Mesenchymal stem cell (in vitro differentiated cells and primary cell): Measurements from ENCODE around the gene OR1F1.

Experiments used
- DNase-seq: peaks from one replicate; pipeline ENCODE4 v3.0.0-alpha.2; 2013
- H2AFZ ChIP-seq: one replicate; pipeline ENCODE4 v1.6.1; 2013; ENCODE audit warnings: low read depth, mild to moderate bottlenecking, control low read depth, inconsistent platforms, low read length, moderate library complexity
- H2AK5ac ChIP-seq: 2 replicates; pipeline ENCODE4 v1.6.1; 2013; ENCODE audit warnings: low read length, moderate library complexity, mild to moderate bottlenecking, inconsistent platforms; ENCODE audit not compliant: severe bottlenecking
- H2BK120ac ChIP-seq: one replicate; pipeline ENCODE4 v1.6.1; 2013; ENCODE audit warnings: low read depth, mild to moderate bottlenecking, inconsistent platforms, low read length, moderate library complexity
- H2BK12ac ChIP-seq, 2 experiments: one replicate each; pipeline ENCODE4 v1.6.1; 2013; ENCODE audit warnings: inconsistent platforms in 2 of 2, low read length in 2 of 2, mild to moderate bottlenecking in 2 of 2, moderate library complexity in 2 of 2, control low read depth in 1 of 2
- H2BK15ac ChIP-seq: one replicate; pipeline ENCODE4 v1.6.1; 2013; ENCODE audit warnings: mild to moderate bottlenecking, low read depth, inconsistent platforms; ENCODE audit not compliant: poor library complexity, severe bottlenecking
- H2BK5ac ChIP-seq: 2 replicates; pipeline ENCODE4 v1.6.1; 2013; ENCODE audit warnings: low read depth, mild to moderate bottlenecking, low read length, control low read depth, inconsistent platforms; ENCODE audit not compliant: poor library complexity, severe bottlenecking
- H3K14ac ChIP-seq, 2 experiments: one replicate each; pipeline ENCODE4 v1.6.1; 2013; ENCODE audit warnings: inconsistent platforms in 2 of 2, low read length in 2 of 2, control low read depth in 1 of 2, mild to moderate bottlenecking in 1 of 2, moderate library complexity in 1 of 2
- H3K18ac ChIP-seq, 2 experiments: one replicate each; pipeline ENCODE4 v1.6.1; 2013; ENCODE audit warnings: inconsistent platforms in 2 of 2, low read length in 2 of 2, control low read depth in 1 of 2, low read depth in 1 of 2, mild to moderate bottlenecking in 1 of 2
- H3K23ac ChIP-seq, 2 experiments: one replicate each; pipeline ENCODE4 v1.6.1; 2013; ENCODE audit warnings: inconsistent platforms in 2 of 2, low read length in 2 of 2, mild to moderate bottlenecking in 2 of 2, moderate library complexity in 2 of 2, control low read depth in 1 of 2
- H3K27ac ChIP-seq: 2 replicates; pipeline ENCODE4 v1.5.1; 2013; ENCODE audit warnings: mild to moderate bottlenecking, moderate library complexity, low read length, control low read depth, inconsistent platforms; ENCODE audit not compliant: poor library complexity, severe bottlenecking
- H3K27me3 ChIP-seq, 2 experiments: 2 replicates each; pipeline versions ENCODE4 v1.6.1 to v1.7.0; 2013; ENCODE audit warnings: low read length in 2 of 2, mild to moderate bottlenecking in 2 of 2, moderate library complexity in 2 of 2, control low read depth in 1 of 2, inconsistent platforms in 1 of 2; ENCODE audit not compliant: control insufficient read depth in 1 of 2, insufficient read depth in 1 of 2
- H3K36me3 ChIP-seq, 2 experiments: 2 replicates each; pipeline versions ENCODE4 v1.6.1 to v1.7.0; 2013; ENCODE audit warnings: low read length in 2 of 2, control low read depth in 1 of 2, inconsistent platforms in 1 of 2, low read depth in 1 of 2, mild to moderate bottlenecking in 1 of 2; ENCODE audit not compliant: insufficient read depth in 2 of 2, control insufficient read depth in 1 of 2
- H3K4ac ChIP-seq, 2 experiments: one replicate each; pipeline ENCODE4 v1.6.1; 2013; ENCODE audit warnings: inconsistent platforms in 2 of 2, low read length in 2 of 2, mild to moderate bottlenecking in 2 of 2, moderate library complexity in 2 of 2, control low read depth in 1 of 2, low read depth in 1 of 2
- H3K4me1 ChIP-seq: 2 replicates; pipeline ENCODE4 v1.6.1; 2013; ENCODE audit warnings: low read depth, low read length, control low read depth; ENCODE audit not compliant: control insufficient read depth, insufficient read depth
- H3K4me2 ChIP-seq: 2 replicates; pipeline ENCODE4 v1.6.1; 2013; ENCODE audit warnings: low read length, mild to moderate bottlenecking, inconsistent platforms; ENCODE audit not compliant: poor library complexity, severe bottlenecking
- H3K4me3 ChIP-seq, 2 experiments: 2 replicates each; pipeline versions ENCODE4 v1.5.1 to v1.7.0; 2013; ENCODE audit warnings: low read length in 2 of 2, mild to moderate bottlenecking in 2 of 2, control low read depth in 1 of 2, low read depth in 1 of 2; ENCODE audit not compliant: insufficient read depth in 1 of 2
- H3K79me1 ChIP-seq: replicated peaks from 2 replicates; pipeline ENCODE4 v1.6.1; 2013; ENCODE audit warnings: mild to moderate bottlenecking, control low read depth, low read length, inconsistent platforms; ENCODE audit not compliant: poor library complexity, severe bottlenecking
- H3K9ac ChIP-seq: 2 replicates; pipeline ENCODE4 v1.7.0; 2013; ENCODE audit warnings: mild to moderate bottlenecking, low read length, moderate library complexity
- H3K9me3 ChIP-seq: 2 replicates; pipeline ENCODE4 v1.7.0; 2013; ENCODE audit warnings: mild to moderate bottlenecking, low read length; ENCODE audit not compliant: control insufficient read depth
- H4K8ac ChIP-seq: one replicate; pipeline ENCODE4 v1.6.1; 2013; ENCODE audit warnings: inconsistent platforms, mild to moderate bottlenecking, low read length, moderate library complexity
- H4K91ac ChIP-seq: one replicate; pipeline ENCODE4 v1.6.1; 2013; ENCODE audit warnings: mild to moderate bottlenecking, low read length, inconsistent platforms
- WGBS: methylation state at CpG from one replicate; pipeline ENCODE4 v1.1.7; 2013; ENCODE audit warnings: mixed read lengths; 5-methylcytosine and 5-hydroxymethylcytosine counted together

The OR1F1 gene

DNA sequence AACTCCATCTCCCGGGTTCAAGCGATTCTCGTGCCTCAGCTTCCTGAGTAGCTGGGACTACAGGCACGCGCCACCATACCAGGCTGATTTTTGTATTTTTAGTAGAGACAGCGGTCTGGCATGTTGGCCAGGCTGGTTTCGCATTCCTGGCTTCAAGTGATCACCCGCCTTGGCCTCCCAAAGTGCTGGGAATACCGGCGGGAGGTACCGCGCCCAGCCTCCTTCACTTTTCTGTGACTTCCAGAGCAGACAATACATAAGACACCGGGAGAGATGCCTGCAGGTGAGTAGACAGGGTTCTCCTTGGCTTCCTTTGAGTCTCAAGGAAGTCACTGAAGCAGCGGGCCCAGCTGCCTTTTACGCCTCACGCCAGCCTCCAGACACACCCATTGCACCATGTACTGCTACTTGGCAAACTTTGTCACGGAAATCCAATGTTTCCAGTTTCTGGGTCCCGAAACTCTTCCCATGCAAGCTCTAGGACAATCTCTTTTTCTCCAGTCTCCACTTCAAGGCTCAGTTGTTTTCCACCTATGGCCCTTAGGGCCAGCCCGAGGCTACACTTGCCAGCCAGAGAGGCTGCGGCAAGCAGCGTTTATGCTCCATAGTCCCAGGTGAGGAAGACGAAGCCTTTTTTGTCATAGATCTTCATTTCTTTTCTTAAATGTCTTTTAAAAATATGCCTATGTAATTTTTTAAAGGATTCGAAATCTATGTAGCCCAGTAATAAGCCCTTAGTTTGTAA lies 886 bp upstream of the OR1F1 start:
- no peaks in the 10 kb centered on the region for H3K79me1 ChIP-seq
- H3K18ac ChIP-seq: no peak overlapping the region
- no peak overlapping the region for H3K4me3 ChIP-seq
- no peak overlapping the region for H2AFZ ChIP-seq
- no peak overlapping the region for H4K91ac ChIP-seq
- H2AK5ac ChIP-seq: no peak overlapping the region
- 86% methylated on average over 19 of the region's 23 CpGs for WGBS
- no peak overlapping the region for H2BK5ac ChIP-seq
- H3K14ac ChIP-seq: no peak overlapping the region
- H3K27me3 ChIP-seq: peaks cover 29 to 41% of the 10 kb centered on the region in 2 experiments
- no peak overlapping the region for H2BK15ac ChIP-seq
- H3K4ac ChIP-seq: no peak overlapping the region
- H3K4me2 ChIP-seq: no peak overlapping the region
- no peak overlapping the region for H3K9ac ChIP-seq
- H4K8ac ChIP-seq: no peak overlapping the region
- H3K9me3 ChIP-seq: no peaks in the 10 kb centered on the region
- no peak overlapping the region for H2BK120ac ChIP-seq
- peaks cover 37% of the 10 kb centered on the region for H3K4me1 ChIP-seq
- no peak overlapping the region for H3K27ac ChIP-seq
- no peak overlapping the region for H2BK12ac ChIP-seq
- no peaks in the 10 kb centered on the region for H3K36me3 ChIP-seq
- H3K23ac ChIP-seq: no peak overlapping the region
- DNase-seq: no peak

DNA sequence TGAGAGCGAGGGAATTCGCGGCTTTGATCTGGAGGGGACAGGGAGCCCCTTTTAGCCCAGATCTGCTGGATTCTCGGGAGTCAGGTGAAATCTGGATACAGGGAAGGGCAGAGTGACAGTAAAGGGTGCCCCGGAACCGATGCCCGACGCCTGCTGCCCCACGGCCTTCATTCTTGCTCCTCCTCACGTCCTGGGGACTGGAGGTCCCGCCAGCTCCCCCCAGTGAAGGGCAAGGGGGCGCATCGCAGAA lies 596 bp downstream of the OR1F1 start:
- Histone ChIP-seq H3K9me3 (no peaks in the 10 kb centered on the region), H3K4me1 (peaks cover 26% of the 10 kb centered on the region), H2BK12ac (no peak overlapping the region), H2AFZ (peak overlapping the region; percentile 30), H2BK120ac (no peak overlapping the region), H3K18ac (peak overlapping the region in 1 of 2 experiments; percentile 14), H2BK5ac (no peak overlapping the region), H4K8ac (peak overlapping the region; percentile 33), H3K27me3 (peaks cover 15 to 41% of the 10 kb centered on the region in 2 experiments), H3K4ac (no peak overlapping the region), H4K91ac (no peak overlapping the region), H3K79me1 (no peaks in the 10 kb centered on the region), H3K23ac (no peak overlapping the region), H3K14ac (no peak overlapping the region), H3K9ac (peak overlapping the region; percentile 65), H3K27ac (no peak overlapping the region), H2BK15ac (no peak overlapping the region), H2AK5ac (no peak overlapping the region), H3K4me3 (peak overlapping the region; percentile 36 to 78), H3K36me3 (no peaks in the 10 kb centered on the region), H3K4me2 (peak overlapping the region; percentile 71)
- no peak for DNase-seq
- 0% methylated on average over 11 of the region's 13 CpGs for WGBS

DNA sequence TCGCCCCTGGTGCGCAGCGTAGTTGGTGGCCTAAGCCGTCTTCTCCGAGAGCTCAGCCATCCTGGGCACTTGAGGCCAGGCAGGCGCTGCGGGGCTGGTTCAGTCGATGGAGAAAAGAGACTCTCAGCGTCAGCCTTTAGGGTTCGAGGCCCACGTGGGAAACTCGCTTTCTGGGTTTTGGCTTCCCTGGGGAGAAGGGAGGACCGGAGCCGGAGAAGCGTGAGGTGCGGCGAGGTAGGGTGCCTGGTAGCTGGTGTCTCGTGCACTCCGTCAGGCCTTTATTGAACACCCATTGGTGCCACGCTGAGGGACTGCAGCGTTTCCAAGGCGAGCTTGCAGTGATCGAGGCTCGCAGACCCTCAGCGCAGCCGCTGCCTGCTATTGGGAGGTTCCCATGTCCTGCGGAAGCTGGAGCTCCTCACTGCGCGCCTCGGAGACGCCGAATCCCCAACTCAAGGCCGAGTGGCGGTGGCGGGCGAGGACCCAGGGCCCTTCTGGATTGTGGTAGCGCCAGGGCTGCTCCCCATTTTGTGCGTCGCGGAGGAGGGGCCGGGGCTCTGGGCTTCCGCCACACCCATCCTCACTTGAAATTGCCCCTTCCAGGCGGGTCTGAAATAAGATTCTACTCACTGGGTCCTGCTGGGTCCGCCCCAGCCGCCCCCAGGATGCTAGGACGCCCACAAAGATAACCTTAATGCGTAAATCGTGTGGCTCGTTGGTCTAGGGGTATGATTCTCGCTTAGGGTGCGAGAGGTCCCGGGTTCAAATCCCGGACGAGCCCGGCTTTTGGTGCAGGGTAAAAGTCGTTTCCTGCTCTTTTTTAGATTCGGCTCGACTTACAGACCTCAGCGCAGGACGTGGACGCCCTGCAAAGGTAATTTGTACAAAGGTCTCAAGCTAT lies 1.2 kb downstream of the OR1F1 start:
- H3K27ac ChIP-seq: no peak overlapping the region
- no peak overlapping the region for H3K14ac ChIP-seq
- H3K4me1 ChIP-seq: peaks cover 22% of the 10 kb centered on the region
- peaks cover 9 to 43% of the 10 kb centered on the region in 2 experiments for H3K27me3 ChIP-seq
- H3K79me1 ChIP-seq: no peaks in the 10 kb centered on the region
- no peaks in the 10 kb centered on the region for H3K36me3 ChIP-seq
- no peak overlapping the region for H3K23ac ChIP-seq
- H3K4ac ChIP-seq: no peak overlapping the region
- under 1% methylated on average over 58 of the region's 61 CpGs for WGBS
- no peak overlapping the region for H4K91ac ChIP-seq
- no peak overlapping the region for H2AK5ac ChIP-seq
- H2BK5ac ChIP-seq: no peak overlapping the region
- H3K4me2 ChIP-seq: peak overlapping the region; percentile 71
- no peak overlapping the region for H2BK120ac ChIP-seq
- H3K9ac ChIP-seq: peak overlapping the region; percentile 65
- peak overlapping the region in 1 of 2 experiments; percentile 14 for H3K18ac ChIP-seq
- H2BK12ac ChIP-seq: no peak overlapping the region
- no peaks in the 10 kb centered on the region for H3K9me3 ChIP-seq
- H2AFZ ChIP-seq: peak overlapping the region; percentile 30
- no peak overlapping the region for H2BK15ac ChIP-seq
- peak; percentile 80 for DNase-seq
- peak overlapping the region; percentile 62 for H4K8ac ChIP-seq
- H3K4me3 ChIP-seq: peak overlapping the region; percentile 36 to 78

GRCh38 chr16:3189869-3190268 lies 1.9 kb downstream of the OR1F1 start:
- Histone ChIP-seq H3K4ac (no peak overlapping the region), H4K8ac (no peak overlapping the region), H3K4me2 (peak overlapping the region; percentile 71), H2BK120ac (no peak overlapping the region), H3K9ac (no peak overlapping the region), H3K27ac (no peak overlapping the region), H3K9me3 (no peaks in the 10 kb centered on the region), H2AFZ (no peak overlapping the region), H2BK5ac (no peak overlapping the region), H3K79me1 (no peaks in the 10 kb centered on the region), H4K91ac (no peak overlapping the region), H3K36me3 (no peaks in the 10 kb centered on the region), H3K27me3 (peaks cover 8 to 43% of the 10 kb centered on the region in 2 experiments), H3K4me3 (peak overlapping the region in 1 of 2 experiments; percentile 78), H2BK15ac (no peak overlapping the region), H3K4me1 (peaks cover 22% of the 10 kb centered on the region), H3K14ac (no peak overlapping the region), H2BK12ac (no peak overlapping the region), H3K18ac (no peak overlapping the region), H2AK5ac (no peak overlapping the region), H3K23ac (peak overlapping the region in 1 of 2 experiments; percentile 70)
- 13% methylated on average over 7 of the region's 11 CpGs for WGBS
- peak; percentile 35 for DNase-seq
